Daoy (cell line): Measurements from ENCODE around the gene SCN4B. TPM values are rescaled to one million over a fixed set of nuclear protein-coding genes. Genes with fewer than 3 reads are reported as not detected.
A peak's percentile ranks its signal among the peaks of the same experiment; 100 is the strongest.
"Not testable (repeated sequence)": the region's sequence is repeated elsewhere in the genome, so short reads cannot be mapped to it uniquely, and the experiment has no call there.

Experiments
- DNase-seq: peaks from one replicate; pipeline ENCODE4 v3.0.0-alpha.2; 2015; ENCODE audit warnings: low read depth
- total RNA-seq: library from RNA; depleted of rRNA; stranded (reverse); fragments of >200 nt; shearing (Covaris generic); gene quantifications from 2 replicates; pipeline ENCODE4 v1.2.3, GENCODE V29; 2014; rRNA removed

Gene SCN4B
- 0.57 and 1.2 TPM in 2 replicates for total RNA-seq

- DNase-seq, result peak; percentile 79
Measured at GRCh38 chr11:118152552-118153471, at the start of gene SCN4B. TSS of gene SCN4B (minus strand) at chr11:118152823. CDS start at chr11:118152673, 150 bp downstream.

GRCh38 chr11:118201966-118202365, 49.3 kb upstream of the SCN4B start:
- DNase-seq, result no peak

- no peak for DNase-seq
Measured at GRCh38 chr11:118200901-118201680, 48.5 kb upstream of the SCN4B start.

GRCh38 chr11:118200497-118200896, 47.9 kb upstream of the SCN4B start:
- no peak for DNase-seq

GRCh38 chr11:118199135-118199534, 46.5 kb upstream of the SCN4B start:
- DNase-seq, result no peak

- DNase-seq, result peak; percentile 73
Measured at GRCh38 chr11:118198370-118198769, 45.7 kb upstream of the SCN4B start.

GRCh38 chr11:118194835-118195627, 42.4 kb upstream of the SCN4B start:
- peak; percentile 67 for DNase-seq

- DNase-seq, result no peak
Measured at GRCh38 chr11:118193910-118194566, 41.4 kb upstream of the SCN4B start.

- not testable (repeated sequence) for DNase-seq
Measured at GRCh38 chr11:118192817-118193216, 40.2 kb upstream of the SCN4B start.

GRCh38 chr11:118190942-118191506, 38.4 kb upstream of the SCN4B start:
- DNase-seq, result not testable (repeated sequence)

GRCh38 chr11:118186346-118187107, 33.9 kb upstream of the SCN4B start:
- no peak for DNase-seq

- no peak for DNase-seq
Measured at GRCh38 chr11:118184784-118185579, 32.4 kb upstream of the SCN4B start.

GRCh38 chr11:118183691-118184090, 31.1 kb upstream of the SCN4B start:
- not testable (repeated sequence) for DNase-seq

GRCh38 chr11:118180300-118180703, 27.7 kb upstream of the SCN4B start:
- DNase-seq, result peak; percentile 45

GRCh38 chr11:118176778-118177134, 24.1 kb upstream of the SCN4B start:
- no peak for DNase-seq

- no peak for DNase-seq
Measured at GRCh38 chr11:118175993-118176777, 23.6 kb upstream of the SCN4B start, which contains the start of gene SCN2B. TSS of gene SCN2B (minus strand) at chr11:118176639. CDS start at chr11:118176431, 208 bp downstream.

GRCh38 chr11:118175031-118175992, 22.7 kb upstream of the SCN4B start:
- DNase-seq, result peak; percentile 45
